ENCODE results near the gene RYR1.

RYR1 gene

GRCh38 chr19:38433268-38433733, at the start of gene RYR1:
Gene RYR1 (plus strand): TSS chr19:38433691. CDS start chr19:38433830, 139 bp downstream.
- DNase-seq: peak in 10 of 14 donors; percentile 2 to 69 (median 30)

DNA sequence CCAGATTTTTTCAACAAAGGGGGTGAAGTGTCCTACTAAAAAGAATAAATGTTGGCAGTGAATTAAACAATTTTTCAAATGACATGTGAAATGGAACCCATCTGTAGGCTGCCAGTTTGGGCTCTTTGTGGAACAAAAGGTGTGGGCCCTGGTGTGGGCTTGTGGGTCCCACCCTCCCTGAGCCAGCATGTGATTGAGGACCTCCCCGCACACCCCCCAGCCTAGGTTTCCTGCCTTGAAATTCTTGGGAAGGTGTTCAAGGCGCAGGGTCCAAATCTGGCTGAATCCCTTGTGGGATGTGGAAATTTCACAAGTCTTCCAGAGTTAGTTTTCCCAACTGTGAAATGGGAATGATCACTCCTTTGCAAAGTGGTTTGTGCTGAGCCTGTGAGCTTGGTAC, 49.7 kb upstream of the RYR1 start:
- no peak for DNase-seq

- no peak for DNase-seq
These were observed 49.1 kb upstream of the RYR1 start for GRCh38 chr19:38384209-38385027.

DNA sequence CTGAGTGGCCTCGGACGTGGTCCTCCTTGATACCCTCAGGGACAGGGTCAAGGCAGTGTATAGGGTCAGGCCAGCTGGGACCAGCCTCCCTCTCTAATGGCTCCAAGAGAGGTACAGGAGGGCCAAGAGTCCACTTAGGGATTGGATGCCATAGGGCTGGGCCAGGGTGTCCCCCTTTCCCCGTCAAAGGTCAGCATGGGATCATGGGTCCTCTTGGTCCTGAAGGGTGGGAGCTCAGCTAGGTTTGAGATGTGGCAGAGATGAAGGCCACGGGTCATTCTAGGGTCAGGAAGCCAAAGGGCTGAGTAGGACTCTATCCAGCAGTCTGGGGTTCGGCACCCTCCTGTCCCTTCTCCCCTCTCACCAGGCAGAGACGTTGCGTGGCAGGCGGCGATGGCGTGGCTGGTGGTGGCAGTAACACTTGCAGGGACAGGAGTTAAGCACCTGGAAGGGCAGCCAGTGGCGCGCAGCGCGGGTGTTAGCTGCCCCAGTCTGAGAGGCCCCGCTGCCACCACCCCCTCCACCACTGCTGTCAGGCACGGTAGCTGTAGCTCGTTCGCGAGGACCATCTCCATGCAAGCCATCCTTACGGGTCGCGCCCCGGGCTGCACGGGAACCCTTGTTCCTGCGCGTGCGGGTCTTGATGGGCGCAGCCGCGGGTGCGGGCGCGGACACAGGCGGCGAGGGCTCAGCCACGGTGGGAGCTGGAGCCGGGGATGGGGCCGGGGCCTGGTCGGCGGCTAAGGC, 48.3 kb upstream of the RYR1 start:
- no peak for DNase-seq

DNA sequence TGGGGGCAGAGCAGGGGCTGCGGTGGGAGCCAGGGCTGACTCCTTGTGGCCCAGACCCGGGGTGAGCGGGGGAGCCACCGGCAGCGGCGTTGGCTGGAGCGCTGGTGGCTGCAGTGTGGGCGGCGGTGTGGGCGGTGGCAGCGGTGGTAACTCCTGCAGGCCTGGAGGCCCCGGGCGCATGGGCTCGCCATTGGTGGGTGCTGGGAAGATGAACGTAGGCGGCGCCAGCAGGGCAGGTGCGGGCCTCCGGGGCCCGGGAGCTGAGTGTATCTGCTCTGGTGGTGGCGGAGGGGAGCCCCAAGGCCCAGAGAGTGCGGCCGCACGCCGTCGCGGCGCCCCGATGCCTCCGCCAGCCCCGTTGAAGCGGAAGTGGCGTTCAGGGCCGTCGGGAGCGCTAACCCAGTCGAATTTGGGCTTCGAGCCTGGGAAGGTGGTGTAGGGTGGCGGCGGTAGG, 47.7 kb upstream of the RYR1 start:
- no peak for DNase-seq

GRCh38 chr19:38386300-38386970, 47.1 kb upstream of the RYR1 start:
- DNase-seq: no peak

DNA sequence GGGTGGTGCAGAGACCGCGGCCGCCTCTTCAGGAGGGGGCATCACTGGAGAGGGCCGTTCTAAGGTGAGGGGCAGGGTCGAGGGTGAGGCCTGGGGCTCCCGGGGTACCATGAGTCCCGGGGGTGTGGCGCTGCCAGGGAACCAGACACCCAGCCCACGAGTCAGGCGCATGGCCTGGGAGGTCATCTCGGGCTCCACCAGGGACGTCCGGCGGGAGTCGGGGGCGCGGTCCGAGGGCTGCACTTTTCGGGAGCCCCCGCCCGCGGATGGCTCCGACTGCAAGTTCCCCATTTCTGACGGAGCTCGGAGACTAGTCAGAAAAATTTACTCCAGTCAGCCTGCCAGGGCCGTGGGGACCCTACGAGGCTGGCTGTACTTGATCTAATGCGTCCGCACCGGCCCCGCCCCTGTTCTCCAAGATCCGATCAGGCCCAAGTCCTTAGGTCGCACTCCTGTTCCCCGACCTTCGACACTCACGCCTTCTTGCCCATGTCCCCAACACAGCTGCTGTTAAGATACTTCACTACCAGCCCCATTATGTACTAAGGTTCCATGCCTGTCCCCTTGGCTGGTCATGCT, 46.4 kb upstream of the RYR1 start:
- no peak for DNase-seq

GRCh38 chr19:38387550-38388348, 45.7 kb upstream of the RYR1 start, which contains the start of gene GGN:
Gene GGN (minus strand): TSS chr19:38388034. CDS start chr19:38387261, 773 bp downstream.
- DNase-seq: peak in 12 of 14 donors; percentile 24 to 79 (median 55)

GRCh38 chr19:38388349-38389100, 45.0 kb upstream of the RYR1 start, which contains the start of gene SPRED3:
Gene SPRED3 (plus strand): TSS chr19:38388697. CDS start chr19:38390303, 1,606 bp downstream.
- DNase-seq: peak in 7 of 14 donors; percentile 20 to 68 (median 63)

GRCh38 chr19:38389101-38389925, 44.2 kb upstream of the RYR1 start:
- peak in 4 of 14 donors; percentile 18 to 70 (median 46) for DNase-seq

DNA sequence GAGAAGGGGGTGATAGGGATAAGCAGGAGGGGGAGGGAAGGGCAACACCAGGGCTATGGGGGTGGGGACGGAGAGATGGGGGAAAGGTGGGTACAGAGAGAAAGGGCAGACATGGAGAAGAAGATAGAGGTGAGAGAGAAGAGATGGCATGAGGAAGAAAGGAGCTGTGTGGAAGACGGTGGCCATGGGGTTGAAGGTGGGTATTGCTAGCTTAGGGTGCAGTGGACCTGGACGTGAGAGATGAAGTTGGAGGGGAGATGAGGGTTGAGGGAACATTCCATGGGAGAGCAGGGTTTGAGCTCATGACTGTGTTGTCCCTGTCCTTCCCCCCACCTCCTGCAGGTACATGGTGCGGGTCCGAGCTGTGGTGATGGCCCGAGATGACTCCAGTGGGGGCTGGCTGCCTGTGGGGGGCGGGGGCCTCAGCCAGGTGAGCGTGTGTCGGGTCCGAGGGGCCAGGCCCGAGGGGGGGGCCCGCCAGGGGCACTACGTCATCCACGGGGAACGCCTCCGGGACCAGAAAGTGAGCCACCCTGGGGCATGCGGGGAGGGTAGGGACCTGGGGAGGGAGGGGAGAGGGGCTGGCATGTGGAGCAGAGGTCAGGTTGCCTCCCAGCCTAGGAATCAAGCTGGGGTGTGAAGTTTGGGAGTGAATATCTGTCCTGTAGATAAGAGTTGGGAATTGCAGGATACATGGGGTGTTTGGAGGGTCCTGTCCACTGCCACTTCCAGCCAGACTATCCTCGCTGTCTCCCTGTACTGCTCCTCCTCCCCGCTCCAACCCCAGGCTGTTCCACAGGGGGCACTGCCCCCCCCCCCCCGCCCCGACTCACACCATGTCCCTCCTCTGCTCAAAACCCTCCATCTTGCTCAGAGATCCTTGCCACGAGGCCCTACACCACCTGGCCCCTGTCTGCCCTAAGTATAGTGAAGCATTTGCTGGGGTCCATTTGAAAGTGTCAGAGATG, 43.2 kb upstream of the RYR1 start:
- DNase-seq: no peak

- no peak for DNase-seq
These were observed 41.5 kb upstream of the RYR1 start for GRCh38 chr19:38391911-38392464.

DNA sequence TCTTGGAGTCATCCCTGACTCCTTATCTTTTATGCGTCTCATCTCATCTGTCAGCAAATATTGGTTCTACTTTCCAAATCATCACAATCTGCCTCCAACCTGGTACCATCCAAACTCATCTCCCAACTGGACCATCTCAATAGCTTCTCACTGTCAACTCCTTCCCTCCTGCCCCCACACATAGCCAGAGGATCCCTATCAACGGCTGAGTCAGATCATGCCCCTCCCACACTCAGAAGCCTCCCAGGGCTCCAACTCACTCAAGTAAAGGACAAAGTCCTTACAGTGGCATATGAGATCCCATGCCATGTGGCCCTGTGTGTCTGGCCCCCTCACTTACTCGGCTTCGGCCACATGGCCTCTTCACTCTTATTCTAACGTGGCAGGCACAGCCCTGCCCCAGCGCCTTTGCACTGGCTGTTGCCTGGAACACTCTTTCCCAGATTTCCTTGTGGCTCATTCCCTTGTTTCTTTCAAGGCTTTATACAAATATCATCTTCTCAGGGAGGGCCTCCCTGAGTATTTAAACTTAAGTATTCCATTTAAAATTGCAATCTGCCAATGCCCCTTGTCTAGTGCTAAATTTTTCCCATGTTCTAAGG, 40.7 kb upstream of the RYR1 start:
- no peak for DNase-seq

DNA sequence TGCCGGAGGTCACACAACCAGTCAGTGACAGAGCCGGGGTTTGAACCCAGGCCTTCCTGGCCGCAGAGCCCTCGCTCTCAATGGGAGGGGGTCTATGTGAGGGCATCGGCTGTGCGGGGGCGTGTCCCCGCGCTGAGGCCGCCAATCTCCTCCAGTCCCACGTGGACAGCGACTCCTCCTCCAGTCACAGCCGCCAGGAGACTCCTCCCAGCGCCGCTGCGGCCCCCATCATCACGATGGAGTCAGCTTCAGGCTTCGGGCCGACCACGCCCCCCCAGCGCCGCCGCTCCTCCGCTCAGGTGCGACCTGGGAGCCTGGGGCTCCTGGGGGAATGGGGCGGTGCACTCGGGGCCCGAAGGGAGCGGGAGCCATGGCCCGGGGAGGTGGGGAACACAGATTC, 39.0 kb upstream of the RYR1 start:
- no peak for DNase-seq

GRCh38 chr19:38395381-38396114, 37.9 kb upstream of the RYR1 start:
- DNase-seq: no peak

- no peak for DNase-seq
These were observed 34.4 kb upstream of the RYR1 start for GRCh38 chr19:38399081-38399480.

DNA sequence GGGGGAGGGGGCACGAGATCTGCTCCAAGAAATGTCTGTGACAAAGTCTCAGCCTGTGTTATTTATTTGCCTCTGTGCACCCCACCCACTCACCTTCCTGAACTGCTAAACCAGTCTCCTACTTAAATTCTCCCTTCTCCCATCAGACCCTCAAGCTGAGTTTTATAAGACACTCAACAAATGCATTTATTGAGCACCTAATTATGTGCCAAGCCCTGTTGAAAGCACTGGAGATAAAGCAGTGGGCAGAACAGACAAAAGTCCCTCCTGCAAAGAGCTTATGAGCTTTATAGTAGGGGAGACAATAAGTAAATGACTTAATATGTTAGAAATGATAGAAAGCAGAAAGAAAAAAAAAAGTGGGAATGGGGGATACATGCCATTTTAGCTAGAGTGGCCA, 34.0 kb upstream of the RYR1 start:
- no peak for DNase-seq

All from C1 segment of cervical spinal cord (tissue), 14 donors.